K562 (cell line): ENCODE measurements around the gene ACER3. TPM values are rescaled to one million over a fixed set of nuclear protein-coding genes. Genes with fewer than 3 reads are reported as not detected.

Source experiments
- AFF4 ChIP-seq: sonication (generic); formaldehyde crosslinking; IDR thresholded peaks from 2 replicates; pipeline ENCODE4 v1.8.0; 2023; ENCODE audit warnings: mild to moderate bottlenecking, missing genetic modification reagents
- CXXC5 ChIP-seq: fragments of 250-450 bp; sonication (Bioruptor Pico); IDR thresholded peaks from 2 replicates; pipeline ENCODE4 v1.8.0; 2022; ENCODE audit warnings: inconsistent platforms, mild to moderate bottlenecking, moderate library complexity
- ILK ChIP-seq: fragments of 450-650 bp; IDR thresholded peaks from 2 replicates; pipeline ENCODE4 v1.6.1; 2016; ENCODE audit warnings: missing genetic modification characterization, low read depth, mild to moderate bottlenecking, missing compliant biosample characterization, moderate library complexity, borderline replicate concordance
- KAT8 ChIP-seq: fragments of 450-650 bp; IDR thresholded peaks from 2 replicates; pipeline ENCODE4 v1.6.1; 2016; ENCODE audit warnings: low read depth, mild to moderate bottlenecking
- LARP7 ChIP-seq: fragments of 450-650 bp; IDR thresholded peaks from 2 replicates; pipeline ENCODE4 v1.6.1; 2016
- MCM7 ChIP-seq, 2 experiments: fragments of 450-650 bp; IDR thresholded peaks; 2 replicates each; pipeline ENCODE4 v1.6.1; 2016 to 2018
- PREB ChIP-seq: sonication (generic); formaldehyde crosslinking; IDR thresholded peaks from 2 replicates; pipeline ENCODE4 v1.8.1; 2023; ENCODE audit warnings: mild to moderate bottlenecking, missing genetic modification reagents
- REST ChIP-seq, 2 experiments: fragments of 450-650 bp; formaldehyde crosslinking in 1 of 2; IDR thresholded peaks; 2 replicates each; pipeline versions ENCODE4 v1.4.0 to v1.6.1; 2014 to 2020; ENCODE audit warnings: mild to moderate bottlenecking in 2 of 2, borderline replicate concordance in 1 of 2, low read depth in 1 of 2
- SETDB1 ChIP-seq: IDR thresholded peaks from one replicate; pipeline ENCODE4 v1.6.1; 2012; ENCODE audit warnings: low read length, control low read depth, inconsistent platforms
- TCF15 ChIP-seq: fragments of 250-450 bp; sonication (Bioruptor Pico); IDR thresholded peaks from 2 replicates; pipeline ENCODE4 v1.8.0; 2022; ENCODE audit warnings: moderate library complexity, mild to moderate bottlenecking, inconsistent platforms
- ZFP36 ChIP-seq: fragments of 150-350 bp; IDR thresholded peaks from 2 replicates; pipeline ENCODE4 v1.6.1; 2018; ENCODE audit warnings: low read length, low read depth; ENCODE audit not compliant: partially characterized antibody
- polyA plus RNA-seq, 8 experiments: library from polyadenylated mRNA; depleted of rRNA in 4 of 8; stranded (reverse) in 5 of 8; unstranded in 3 of 8; fragments of >200 nt; fragmentation: Nextera tagmentation in 2 of 8; fragmentation: Illumina TruSeq in 1 of 8; extraction: Ambion mirVana in 2 of 8; extraction: Trizol in 1 of 8; gene quantifications; 2 replicates each; pipeline versions ENCODE4 v1.2.1 to v1.2.3, GENCODE V29; 2011 to 2014; ENCODE audit warnings: inconsistent platforms in 1 of 8, missing spikeins in 1 of 8
- total RNA-seq, 7 experiments: library from RNA; depleted of rRNA in 6 of 7; stranded (reverse); fragments of >200 nt in 6 of 7; fragmentation: Illumina TruSeq in 2 of 7; extraction: Trizol in 2 of 7; gene quantifications; 2 replicates each; pipeline versions ENCODE4 v1.2.1 to v1.2.3, GENCODE V29; 2011 to 2021; ENCODE audit warnings: low replicate concordance in 1 of 7

The ACER3 gene
- total and polyA plus RNA-seq, 9 of the 15 experiments (the other 6 are each of a cell fraction or from before 2014, with no cell fraction given), result 2.0 to 23.8 (median 9.5) TPM

- TF ChIP-seq AFF4 (CRISPR knock-in tag), result no peak
- TF ChIP-seq REST (IDR thresholded peaks at IDR 0.05; ENCODE audit: borderline replicate concordance), result no peak
- no peak for TF ChIP-seq REST (CRISPR knock-in tag; IDR thresholded peaks at IDR 0.05; ENCODE audit: low read depth)
- TF ChIP-seq SETDB1, result no peak
- TF ChIP-seq TCF15, result no peak
- 0 out of 2 replicates have a peak, but pooled peaks have one; percentile 61 for TF ChIP-seq ILK (tag)
- TF ChIP-seq KAT8, result no peak
- TF ChIP-seq MCM7 (IDR thresholded peaks at IDR 0.05), result no peak
- TF ChIP-seq LARP7, result no peak
- TF ChIP-seq ZFP36, result no peak
- no peak for TF ChIP-seq PREB (CRISPR knock-in tag)
- TF ChIP-seq CXXC5 (CRISPR knock-in tag), result no peak
Observed at GRCh38 chr11:76911415-76911808, 50.7 kb downstream of the ACER3 start (continued).
